Globus pallidus (tissue), 1 donor: ENCODE results near the gene SLC12A7.
"Not testable (repeated sequence)": the region's sequence is repeated elsewhere in the genome, so short reads cannot be mapped to it uniquely, and the experiment has no call there.

Experiments
- DNase-seq: peaks from one replicate; pipeline ENCODE4 v3.0.0-alpha.2; 2015; ENCODE audit warnings: low spot score

SLC12A7 gene

DNA sequence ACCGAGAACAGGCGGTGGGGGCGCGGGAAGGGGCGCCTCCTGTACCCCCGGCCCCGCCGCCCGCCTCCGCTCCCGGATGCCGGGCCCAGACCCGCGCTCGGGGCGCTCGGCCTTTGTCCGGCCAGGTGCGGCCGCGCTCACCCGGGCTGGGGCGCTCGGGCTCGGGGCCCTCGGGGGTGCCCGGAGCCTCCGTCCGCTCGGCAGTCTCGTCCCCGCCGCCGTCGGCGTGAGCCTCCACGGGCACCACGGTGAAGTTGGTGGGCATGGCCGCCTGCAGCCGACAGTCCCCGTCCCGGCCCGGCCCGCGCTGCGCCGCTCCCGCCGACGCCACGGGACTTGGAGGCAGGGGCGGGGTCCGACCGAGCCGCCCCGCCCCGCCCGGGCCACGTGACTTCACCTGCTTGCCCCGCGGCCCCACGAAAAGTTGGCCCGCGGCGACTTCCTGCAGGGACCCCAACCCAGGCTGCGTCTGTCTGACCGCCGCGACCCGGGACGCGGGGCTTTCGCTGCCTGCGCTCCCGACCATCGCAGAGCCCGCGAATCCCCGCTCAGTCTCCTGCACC, at the start of gene SLC12A7:
Gene SLC12A7 (minus strand): TSS at position 337 of the 563 bp plus-strand sequence. CDS start 72 bp downstream, at position 265.
- no peak for DNase-seq

DNA sequence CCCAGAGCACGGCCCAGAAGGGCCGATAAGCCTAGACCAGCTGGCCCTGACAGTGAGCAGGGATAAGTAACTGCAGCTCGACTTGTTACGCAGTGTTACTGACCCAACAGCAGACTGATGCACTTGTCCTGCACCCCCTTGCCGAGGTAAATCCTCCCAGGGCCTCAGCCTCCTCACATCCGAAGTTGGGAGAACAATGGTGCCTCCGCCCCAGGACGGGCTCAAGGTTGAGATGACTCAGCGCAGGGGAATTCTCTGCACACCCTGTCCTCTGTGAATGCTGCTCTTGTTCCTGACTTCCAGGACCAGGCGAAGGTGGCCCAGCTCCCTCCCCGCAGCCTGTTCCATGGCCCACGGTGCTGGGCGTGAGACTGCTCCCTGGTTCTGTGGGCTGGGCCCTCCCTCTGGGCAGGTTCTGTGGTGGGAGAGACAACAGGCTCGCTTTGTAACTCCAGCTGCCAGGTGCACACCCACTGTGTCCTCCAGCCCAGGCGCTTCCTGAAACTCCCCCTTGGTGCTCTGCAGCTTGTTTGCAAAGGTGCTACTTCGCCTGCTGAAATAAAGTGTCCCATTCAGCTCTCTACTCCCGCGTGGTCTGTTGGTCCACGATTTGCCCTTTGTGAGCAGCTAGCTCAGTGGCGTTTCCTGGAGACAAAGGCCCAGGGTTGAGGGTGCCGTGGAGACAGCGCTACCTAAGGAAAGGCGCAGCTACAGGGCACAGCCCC, 49.4 kb upstream of the SLC12A7 start:
- DNase-seq: no peak

DNA sequence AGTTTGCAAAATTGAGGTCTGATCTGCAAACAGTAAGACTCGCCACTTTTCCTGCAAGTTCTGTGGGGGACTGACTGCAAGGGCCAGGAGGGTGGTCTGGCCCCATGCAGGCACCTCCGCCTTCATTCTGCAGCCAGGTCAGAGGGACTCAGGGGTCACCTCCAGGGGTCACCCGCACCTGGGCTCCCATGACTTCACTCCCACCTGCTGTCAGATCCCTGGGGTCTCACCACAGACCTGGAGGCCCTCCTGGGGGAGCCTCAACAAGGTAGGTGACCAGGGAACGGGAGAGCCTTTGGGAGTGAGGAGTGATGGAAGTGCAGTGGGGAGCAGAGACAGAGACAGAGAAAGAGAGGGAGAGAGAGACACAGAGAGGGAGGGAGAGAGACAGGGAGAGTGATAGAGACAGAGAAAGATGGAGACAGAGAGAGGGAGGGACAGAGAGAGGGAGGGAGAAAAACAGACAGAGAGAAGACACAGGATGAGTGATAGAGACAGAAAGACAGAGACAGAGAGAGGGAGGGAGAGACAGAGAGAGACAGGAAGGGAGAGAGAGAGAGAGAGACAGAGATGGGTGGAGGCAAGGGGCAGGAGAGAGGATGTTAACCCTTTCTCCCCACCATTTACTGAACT, 48.0 kb upstream of the SLC12A7 start:
- no peak for DNase-seq

DNA sequence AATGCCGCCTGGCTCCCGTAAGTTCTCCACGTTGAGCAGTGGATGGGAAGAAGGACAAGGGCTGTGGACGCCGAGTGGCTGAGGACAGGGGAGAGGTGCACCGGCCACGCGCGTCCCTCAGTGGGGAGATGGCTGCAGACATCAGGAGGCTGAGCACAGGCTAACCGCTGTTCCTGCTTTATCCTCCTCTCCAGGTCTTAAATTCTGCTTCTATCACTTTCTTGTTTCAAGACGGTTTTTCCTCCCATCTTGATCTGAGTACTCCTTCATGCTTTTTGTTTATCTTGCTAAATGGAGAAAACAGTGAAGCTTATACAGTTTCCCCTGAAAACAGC, 47.4 kb upstream of the SLC12A7 start:
- DNase-seq: no peak

DNA sequence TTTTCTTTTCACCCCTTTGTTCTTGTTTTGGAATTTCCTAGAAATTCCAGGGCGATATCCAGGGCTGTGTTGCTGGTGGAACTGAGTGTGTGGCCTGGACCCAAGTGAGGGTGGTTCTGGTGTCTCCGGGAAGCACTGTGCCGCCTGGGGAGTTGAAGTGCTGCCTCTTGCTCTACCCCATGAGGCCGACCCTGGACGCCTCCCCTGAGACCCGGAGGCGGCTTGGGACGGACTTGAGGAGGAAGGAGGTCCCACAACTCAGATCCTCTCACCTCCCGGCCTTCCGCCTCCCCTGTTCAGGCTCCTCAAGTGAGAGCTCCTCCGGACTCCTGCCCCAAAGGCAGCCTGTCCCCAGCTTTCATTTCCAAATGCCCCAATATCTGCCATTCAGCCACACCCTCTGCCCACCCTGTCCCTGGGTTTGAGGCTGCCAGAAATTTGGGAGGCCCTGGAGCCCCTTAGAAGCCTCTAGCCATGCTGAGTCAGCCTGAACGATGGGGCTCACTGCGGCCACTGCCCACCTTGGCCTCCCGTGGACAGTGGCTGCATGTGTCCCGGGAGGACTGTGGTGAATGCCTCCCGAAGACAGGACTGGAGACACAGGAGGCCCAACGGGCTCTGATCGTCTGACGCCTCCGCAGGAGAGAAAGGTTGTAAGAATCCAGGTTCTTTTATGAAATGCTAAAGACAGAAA, 46.9 kb upstream of the SLC12A7 start:
- no peak for DNase-seq

DNA sequence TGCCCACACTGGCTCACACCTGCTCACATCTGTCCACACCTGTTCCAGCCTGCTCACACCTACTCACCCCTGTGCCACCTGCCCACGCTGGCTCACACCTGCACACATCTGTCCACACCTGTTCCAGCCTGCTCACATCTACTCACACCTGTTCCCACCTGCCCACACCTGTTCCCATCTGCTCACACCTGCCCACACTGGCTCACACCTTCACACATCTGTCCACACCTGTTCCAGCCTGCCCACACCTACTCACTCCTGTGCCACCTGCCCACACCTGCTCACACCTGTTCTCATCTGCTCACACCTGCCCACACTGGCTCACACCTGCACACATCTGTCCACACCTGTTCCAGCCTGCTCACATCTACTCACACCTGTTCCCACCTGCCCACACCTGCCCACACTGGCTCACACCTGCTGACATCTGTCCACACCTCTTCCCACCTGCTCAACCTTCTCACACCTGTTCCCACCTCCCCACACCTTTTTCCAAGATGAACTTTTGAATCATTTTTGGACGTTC, 45.7 kb upstream of the SLC12A7 start:
- DNase-seq: not testable (repeated sequence)

DNA sequence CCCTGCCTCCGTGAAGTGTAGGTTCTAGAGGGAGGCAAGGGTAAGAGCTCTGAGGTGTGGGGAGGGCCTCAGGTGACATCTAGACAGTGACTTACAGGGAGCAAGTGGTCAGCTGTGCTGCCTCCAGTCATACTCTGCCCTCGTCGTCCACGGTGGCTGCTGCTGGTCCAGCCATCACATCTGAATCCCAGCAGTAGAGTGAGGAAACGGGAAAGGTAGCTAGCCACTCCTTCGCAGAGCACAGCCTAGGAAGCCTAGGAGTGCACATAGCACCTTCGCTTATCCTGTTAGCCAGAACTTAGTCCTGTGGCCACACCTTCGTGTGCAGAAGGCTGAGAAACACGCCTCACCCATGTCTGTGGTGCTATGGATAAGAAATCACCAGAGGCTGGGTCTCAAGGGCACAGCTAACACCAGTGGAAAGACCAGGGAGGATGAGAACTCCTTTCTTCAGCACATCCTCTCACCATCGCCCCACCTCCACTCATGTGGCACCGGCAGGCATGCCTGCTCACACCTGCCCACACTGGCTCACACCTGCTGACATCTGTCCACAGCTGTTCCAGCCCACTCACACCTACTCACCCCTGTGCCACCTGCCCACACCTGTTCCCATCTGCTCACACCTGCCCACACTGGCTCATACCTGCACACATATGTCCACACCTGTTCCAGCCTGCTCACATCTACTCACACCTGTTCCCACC, 45.0 kb upstream of the SLC12A7 start:
- DNase-seq: no peak

DNA sequence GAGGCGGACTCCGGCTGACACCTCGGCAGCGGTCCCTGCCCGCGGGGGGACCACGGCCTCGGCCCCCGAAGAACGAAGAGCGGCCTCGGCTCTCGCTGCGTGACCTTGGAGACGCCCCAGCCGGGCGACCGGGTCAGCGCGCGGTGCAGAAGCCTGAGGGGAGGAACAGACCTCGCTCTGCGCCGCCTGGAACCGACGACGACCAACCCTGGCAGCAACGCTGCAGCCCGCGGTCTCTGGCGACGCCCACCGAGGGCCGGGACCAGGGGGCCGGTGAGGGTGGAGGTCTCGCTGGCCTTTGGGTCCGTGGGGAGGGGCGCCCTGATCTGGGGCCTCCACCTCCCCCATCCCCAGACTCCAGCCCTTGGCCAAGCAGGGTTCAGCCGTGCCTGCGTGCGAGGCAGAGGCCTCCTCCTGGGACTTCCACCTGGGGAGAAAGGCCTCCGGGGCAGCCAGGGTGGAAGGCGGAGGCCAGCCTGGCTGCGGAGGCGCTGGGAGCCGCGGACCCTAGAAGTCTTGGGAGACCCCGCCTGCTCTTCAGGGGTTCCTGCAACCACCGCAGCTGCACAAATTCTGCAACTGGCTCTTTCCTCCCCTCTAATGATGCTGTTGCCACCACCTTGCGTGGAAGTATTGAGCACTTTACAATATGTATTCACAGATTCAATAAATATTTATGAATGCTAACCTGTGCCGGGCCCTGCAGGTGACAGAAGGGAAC, 44.3 kb upstream of the SLC12A7 start:
- DNase-seq: no peak

DNA sequence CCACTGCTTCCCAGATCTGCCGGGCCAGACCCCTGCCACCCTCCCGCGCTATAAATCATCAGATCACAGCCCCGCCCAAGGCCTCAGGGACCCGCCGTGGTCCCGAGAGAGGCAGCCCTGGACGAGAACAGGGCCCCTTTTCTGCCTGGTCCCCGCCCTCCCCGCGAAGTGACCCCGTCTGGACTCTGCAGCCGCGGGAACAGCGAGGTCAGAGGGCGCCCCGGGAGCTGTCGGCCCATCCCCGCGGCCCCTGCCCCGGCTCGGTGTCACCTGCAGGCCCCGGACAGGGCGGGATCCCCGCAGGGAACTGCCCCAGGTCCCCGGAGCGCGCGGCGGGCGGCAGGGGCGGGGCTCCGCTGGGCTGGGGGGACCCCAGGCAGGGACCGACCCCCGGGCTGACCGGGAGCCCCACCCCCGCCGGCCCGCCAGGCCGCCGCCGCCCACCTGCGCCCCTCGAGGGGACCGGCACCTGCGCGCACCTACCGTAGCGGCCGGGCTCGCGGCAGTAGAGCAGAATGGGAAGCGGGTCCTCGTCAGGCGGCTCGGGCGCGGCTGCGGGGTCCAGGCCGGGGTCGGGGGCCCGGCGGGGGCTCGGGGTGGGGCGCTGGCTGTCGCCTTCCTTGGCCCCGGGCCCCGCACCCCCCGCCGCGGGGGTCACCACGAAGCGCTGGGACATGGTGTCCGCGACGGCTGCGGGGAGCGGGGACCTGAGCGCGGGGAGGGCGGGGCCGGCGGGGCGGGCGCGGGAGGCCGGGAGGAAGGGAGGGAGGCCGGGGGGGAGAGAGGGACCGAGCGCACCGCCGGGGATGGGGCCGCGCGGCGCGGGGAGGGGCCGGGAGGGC, 43.5 kb upstream of the SLC12A7 start:
- no peak for DNase-seq

DNA sequence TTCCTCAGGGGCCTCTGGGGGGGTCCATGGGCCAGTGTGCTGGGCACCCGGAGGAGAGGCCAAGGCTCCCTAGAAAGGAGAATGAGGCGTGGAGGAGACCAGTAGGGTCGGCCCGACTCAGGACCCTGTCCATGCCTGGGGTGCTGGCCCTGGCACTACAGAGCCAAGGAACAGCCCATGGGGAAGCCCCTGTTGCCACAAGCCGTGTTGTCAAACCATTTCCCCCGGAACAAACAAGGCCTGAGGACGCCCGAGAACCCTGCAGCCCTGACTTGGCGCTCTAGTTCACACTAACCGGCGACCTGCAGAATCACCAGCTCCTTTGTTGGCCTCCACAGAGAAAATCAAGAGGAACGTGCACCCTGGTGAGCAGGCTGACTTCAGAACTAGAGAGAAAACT, 41.6 kb upstream of the SLC12A7 start:
- no peak for DNase-seq

DNA sequence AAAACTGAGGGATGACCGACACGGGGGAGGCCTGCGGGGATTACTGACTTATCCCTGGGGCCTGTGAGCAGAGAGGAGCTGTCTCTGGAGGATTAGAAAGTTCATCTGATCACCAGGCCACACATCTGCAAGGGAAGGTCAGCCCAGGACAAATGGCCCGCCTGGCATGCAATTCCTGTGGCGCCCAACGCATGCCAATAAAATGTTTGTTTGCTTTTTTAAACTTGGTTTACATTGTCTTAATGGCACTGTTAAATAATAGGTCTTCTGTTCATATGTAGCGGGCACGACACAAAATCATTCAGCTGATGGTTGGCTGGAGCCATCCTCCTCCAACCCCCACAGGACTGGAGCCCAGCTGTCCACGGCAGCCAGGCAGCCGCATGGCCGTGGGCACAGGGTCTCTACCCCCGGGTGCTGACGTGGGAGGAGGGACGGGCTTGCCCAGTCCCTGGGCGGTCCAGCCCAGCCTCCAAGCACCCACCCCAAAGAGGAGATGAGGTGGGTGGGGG, 41.0 kb upstream of the SLC12A7 start:
- no peak for DNase-seq

DNA sequence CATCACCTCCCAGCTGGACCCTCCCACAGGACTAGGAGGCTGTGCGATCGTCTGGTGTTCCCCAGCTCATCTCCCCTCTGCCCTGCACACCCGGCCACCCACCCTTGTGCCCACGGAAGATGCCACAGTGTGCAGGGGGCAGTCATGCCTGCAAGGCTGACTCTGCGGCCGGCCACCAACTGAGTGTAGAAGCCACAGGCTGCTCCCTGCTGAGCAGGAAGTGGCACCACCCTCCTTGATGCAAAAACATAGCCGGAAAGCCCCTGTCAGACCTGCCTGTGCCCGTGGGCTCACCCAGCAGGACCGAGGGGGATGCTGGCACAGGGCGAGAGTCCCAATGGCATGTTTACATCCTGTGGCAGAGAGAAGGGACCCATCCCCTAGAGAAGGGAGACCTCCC, 40.3 kb upstream of the SLC12A7 start:
- no peak for DNase-seq

DNA sequence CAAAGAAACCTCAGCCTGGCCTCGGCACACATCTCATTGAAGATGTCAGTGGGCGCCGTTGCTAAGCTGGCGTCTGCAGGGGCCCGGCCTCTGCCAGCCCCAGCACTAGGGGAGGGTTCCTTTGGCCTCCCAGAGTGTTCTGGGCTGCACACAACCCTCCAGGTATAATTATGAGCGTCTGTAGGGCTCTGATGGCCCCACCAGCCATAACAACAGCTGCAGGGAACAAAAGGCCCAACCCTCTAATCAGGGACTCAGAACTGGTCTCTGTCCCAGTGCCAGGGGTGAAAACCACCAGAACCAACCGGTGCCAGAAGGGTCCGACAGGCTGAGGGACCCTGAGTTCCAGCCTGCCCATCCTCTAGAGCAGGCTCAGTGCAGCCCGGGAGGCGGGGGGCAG, 39.5 kb upstream of the SLC12A7 start:
- no peak for DNase-seq

DNA sequence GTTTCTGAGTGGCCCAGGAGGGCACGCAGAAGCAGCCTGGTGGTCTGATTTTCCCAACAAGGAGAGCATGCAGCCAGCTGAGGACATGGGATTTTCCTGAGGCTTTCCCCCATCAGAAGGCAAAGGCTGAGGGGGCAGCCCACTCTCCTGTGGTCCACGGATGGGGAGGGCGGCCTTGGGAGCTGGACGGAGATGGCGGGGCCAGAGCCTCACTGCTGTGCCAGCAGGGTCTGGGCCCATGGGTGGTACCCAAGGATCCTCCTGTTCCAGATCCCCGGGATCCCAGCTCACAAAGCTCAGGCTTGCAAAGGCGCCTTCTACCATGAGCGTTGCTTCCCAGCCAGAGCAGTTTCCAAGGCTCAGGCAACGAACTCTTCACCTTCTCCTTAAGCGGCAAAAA, 39.0 kb upstream of the SLC12A7 start:
- no peak for DNase-seq

DNA sequence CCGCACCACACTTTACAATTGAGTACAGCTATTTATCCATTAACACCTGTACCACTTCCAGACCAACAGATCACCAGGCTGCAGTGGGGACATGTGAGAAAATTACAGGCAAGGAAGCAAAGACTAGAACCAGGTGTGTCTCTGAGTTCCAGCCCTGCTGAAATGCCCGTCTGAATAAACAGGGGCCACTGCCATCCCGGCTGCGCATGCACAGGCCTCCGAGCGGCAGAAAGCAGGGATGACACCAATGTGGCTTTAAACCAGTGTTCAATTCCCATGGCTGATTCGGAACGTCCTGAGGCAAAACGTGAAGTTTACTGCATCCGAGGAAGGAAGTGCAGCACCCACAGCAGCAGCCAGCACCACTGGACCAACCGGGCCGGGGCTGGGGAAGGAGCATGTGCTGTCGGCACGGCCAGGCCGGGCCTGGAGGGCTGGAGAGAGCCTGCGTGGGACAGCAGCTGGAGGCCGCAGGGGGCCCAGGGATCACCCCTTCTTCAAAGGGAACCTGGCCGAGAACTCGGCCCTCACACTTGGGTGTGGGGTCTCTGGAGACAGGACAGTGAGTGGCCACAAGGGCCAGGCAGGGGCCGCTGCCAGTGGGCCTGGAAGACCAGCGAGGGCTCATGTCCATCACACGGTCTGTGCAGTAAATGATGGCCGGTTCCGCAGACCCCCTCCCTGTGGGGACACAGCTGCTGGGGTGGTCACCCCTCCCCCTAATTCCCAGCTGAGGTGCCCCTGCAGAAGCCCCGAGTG, 33.0 kb upstream of the SLC12A7 start:
- DNase-seq: no peak

DNA sequence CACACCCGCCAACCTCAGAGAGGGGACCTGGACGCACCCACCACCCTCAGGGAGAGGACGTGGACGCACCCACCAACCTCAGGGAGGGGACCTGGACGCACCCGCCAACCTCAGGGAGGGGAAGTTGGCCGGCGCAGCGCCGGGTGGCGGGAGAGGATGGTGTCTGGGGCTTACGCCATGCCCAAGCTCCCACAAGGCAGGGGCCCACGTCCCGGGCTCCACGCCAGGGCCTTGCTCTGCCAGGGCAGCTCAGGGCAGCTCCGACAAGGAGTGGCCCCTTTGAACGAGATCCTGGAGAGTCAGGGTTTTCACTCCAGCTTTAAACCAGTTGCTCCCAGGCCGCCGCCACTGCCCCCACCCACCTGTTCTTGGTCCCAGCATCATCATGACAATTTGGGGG, 32.2 kb upstream of the SLC12A7 start:
- no peak for DNase-seq

DNA sequence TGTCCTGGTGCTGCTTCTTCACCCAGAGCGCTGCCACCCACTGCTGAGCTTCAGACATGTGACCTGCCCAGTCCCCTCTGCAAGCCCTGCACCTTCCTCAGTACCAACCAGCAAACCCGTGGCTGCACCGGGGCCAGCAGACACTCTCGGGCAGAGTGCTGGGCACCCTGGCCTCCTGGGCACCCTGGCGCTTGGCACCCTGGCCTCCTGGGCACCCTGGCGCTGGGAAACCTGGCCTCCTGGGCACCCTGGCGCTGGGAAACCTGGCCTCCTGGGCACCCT, 31.7 kb upstream of the SLC12A7 start:
- DNase-seq: no peak

DNA sequence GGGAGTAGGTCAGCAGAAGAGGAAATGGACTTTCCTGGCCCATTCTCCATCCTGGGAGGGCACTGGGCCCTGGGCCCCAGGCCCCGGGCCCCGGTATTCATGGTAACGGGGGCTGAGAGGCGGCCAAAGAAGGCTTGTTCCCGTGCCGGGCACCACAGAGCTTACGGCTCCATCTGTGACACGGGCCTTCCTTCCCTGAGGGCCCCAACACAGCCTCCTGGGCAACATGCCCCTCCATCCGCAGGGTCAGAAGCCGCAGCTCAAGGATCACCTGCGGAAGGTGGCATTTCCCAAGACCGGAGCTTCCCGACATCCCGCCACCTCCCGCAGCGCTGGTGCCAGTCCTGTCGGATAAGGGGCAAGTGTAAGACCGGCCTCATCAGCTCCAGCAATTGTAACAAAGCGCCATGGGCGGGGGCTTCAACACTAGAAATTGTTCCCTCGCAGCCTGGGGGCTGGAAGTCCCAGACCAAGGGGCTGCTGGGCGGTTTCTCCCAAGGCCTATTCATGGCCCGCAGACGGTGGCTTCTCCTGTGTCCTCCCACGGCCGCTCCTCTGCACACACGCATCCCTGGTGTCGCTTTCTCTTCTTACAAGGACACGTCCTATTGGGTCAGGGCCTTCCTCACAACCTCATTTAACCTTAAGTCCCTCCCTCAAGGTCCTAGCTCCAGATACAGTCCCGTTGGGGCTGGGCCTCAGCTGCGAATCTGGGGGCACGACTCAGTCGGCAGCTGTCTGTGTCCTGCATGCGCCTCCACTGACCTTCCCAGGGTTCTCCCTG, 31.2 kb upstream of the SLC12A7 start:
- no peak for DNase-seq

DNA sequence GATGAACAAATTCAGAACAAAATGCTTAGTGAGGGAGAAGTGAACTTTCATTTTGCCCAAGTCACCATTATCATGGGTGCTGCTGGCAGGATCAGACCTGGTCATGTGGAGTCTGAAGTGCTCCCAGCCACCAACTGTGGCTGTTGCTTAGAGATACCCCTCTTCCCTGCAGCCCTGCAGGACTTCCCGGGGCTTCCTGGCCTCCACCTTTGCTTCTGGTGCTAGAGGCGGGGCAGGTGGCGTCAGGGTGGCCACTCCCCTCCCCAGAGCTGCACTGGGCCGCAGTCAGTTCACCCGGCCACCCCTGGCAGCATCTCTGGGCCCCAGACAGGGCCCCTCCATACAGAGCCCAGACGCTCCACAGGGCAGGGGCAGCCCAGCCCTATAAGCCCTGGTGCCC, 30.0 kb upstream of the SLC12A7 start:
- DNase-seq: no peak
